IPS-18c (cell line): ENCODE data around the gene ST8SIA6.
A peak's percentile ranks its signal among the peaks of the same experiment; 100 is the strongest.
"Not testable (repeated sequence)": the region's sequence is repeated elsewhere in the genome, so short reads cannot be mapped to it uniquely, and the experiment has no call there.

ENCODE experiments used
- H3K4me3 ChIP-seq: 2 replicates; pipeline ENCODE4 v1.7.0; 2013; ENCODE audit warnings: low read depth, mild to moderate bottlenecking, low read length, moderate library complexity; ENCODE audit not compliant: insufficient read depth
- H3K9me3 ChIP-seq: one replicate; pipeline ENCODE4 v1.6.1; 2013; ENCODE audit warnings: mild to moderate bottlenecking, low read length, moderate library complexity; ENCODE audit not compliant: control insufficient read depth, insufficient read depth

ST8SIA6 gene

DNA sequence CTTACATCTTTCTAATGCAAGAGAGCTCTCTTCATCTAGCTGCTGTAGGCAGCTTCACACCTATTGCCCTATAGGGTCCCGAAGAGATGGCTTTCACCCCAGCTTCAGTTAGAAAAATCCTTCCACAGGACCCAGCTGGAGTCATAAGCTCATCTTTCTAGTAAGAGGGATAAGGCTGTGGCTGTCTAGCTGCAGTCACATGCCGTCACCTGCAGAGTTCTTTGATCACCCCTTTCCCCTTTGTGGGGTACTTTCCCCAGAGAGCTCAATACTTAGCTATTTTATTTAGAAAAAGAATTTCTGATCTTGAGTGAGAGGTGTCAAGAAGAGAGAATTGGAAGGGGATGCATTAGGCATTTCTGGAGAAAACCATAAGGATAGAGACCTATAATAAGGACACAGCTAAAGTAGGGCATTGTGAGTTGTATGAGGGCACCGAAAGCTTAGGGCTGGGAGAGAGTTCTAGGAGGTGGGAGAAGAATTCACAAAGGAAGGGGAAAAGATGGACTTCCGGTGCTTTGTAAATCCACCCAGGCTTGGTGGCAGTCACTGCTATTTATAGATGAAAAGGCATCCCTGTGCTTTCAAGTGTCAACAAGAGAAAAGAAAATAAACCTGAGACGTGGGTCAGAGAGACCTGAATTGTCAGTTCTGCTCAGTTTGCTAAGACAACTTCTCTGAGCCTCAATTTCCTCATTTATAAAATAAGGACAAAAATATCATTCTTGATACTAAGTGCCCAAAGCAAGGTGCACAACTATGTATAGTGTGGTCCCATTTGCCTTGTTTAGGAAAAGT lies 11.1 kb upstream of the ST8SIA6 start:
- H3K9me3 ChIP-seq, result peaks cover 6% of the 10 kb centered on the region

DNA sequence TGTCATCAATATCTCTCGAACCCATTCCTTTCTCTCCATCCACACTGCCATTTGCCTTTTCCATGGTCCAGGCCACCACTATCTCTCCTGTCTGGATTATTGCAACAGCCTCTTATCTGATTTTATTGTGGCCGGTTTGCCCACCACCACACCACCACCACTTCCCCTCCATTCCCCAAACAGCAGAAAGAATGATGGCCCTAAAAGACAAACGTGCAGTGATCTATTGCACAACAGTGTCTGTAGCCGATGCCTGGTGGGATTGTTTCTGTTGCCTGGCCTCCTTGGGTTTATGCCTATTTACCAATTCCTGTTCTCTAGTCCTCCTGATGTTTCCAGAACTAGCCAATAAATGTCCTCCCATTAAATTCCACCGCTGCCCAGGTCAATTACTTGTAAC lies 10.2 kb upstream of the ST8SIA6 start:
- Histone ChIP-seq H3K9me3 (peaks cover 6% of the 10 kb centered on the region), H3K4me3 (no peak overlapping the region; the same call in 1 of the 2 replicates)

More for the DNA sequence above, 11.1 kb upstream of the ST8SIA6 start:
- H3K4me3 ChIP-seq, result no peak overlapping the region

DNA sequence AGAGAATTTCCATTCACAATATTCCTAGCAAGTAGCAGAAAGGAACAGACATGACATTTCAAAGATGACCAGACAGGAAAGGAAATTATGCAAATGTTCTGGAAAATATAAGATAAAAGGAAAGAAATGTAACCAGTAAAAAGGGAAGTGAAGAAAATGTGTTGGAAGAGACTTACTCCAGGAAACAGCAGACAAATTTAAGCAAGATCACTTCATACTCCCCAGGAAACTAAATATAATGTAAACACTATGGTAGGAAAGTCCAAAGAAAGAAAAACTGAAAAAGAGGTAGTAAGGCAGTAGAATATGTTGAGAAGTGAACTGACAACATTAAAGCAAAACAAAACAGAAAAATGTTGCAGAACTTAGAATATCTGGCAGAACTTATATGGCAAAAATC lies 6.4 kb upstream of the ST8SIA6 start:
- Histone ChIP-seq H3K4me3 (no peak overlapping the region), H3K9me3 (peaks cover 6% of the 10 kb centered on the region)

GRCh38 chr10:17457083-17457482 lies 2.7 kb upstream of the ST8SIA6 start:
- H3K9me3 ChIP-seq, result no peaks in the 10 kb centered on the region
- H3K4me3 ChIP-seq, result no peak overlapping the region

DNA sequence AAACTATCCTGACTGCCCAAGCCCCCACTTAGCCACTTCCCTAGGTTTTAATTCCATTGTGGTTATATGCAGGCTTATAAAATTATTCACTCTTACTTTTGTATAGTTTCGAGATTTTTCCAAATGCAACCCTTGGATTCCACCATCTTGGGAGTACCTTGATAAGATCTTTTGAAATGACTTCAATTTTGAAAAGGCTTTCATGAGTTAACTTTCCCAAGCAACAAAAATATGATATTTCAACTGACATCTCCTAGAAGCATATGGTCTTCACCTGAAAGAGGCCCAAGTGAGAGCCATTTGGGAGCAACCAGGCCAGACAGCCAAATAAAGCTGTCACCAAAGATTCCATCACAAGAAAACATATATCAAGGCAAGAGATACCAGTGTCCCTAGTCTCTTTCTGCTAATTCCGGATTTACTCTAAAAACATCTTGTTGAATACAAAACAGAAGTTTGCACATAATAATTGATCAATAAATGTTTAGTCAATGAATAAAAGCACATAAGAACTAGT lies 1.7 kb upstream of the ST8SIA6 start:
- H3K9me3 ChIP-seq, result no peaks in the 10 kb centered on the region
- H3K4me3 ChIP-seq, result no peak overlapping the region

DNA sequence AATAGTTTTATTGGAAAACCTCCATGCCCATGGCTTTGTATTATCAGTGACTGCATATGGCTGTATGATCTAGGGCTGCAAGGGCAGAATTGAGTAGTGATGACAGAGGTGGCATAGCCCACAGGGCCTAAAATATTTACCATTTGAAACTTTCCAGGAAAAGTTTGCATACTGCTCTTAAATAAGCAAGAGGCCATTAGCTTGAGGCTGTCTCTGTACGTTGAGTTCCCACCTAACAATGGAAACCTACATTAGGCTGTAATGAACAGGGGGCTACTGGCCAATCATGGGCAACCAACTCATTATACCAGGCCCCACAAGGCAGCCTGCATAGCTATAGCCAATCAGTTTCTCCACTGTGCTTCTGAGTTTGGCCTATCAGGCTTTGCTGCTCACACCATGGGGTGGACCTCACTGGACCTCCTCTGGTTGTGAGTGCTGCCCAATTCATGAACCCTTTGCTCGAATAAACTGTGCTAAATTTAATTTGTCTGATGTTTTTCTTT lies 673 bp upstream of the ST8SIA6 start:
- H3K9me3 ChIP-seq, result peaks cover 3% of the 10 kb centered on the region
- H3K4me3 ChIP-seq, result peak overlapping the region; percentile 68; the same call in 1 of the 2 replicates

DNA sequence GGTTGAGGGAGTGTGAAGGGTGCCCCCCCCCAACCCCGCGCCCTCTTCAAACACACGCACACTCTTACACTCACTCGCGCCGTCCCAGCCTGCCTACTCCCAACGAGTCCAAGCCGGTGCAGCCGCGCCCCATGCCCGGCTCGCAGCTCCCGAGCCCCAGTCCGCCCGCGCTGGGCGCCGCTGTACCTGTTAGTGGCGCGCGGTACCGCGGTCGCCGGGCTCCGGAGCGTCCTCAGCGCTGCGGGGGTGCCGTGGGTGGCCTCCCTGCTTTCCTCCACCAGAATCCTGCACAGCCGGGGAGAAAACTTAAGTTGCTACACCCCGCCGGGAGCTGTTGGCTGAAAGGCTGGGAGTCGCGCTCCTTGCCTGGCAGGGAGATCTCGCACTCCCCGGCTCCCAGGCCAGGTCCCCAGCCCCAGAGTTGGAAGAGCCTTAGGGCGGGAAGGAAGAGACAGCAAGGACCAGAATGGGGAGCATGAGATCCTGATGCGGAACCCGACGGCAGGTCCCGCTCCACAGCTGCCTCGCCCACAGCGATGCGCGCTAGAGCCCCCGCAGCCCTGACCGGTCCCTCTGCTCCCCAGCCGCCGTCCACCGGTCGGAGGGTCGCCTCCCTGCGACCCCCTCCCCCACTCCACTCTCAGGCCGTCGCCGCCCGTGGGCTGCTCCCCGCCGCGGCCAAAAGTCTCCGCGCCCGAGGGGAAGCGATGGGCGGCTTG lies 863 bp downstream of the ST8SIA6 start:
- peak overlapping the region; percentile 68 for H3K4me3 ChIP-seq
- peaks cover 5% of the 10 kb centered on the region for H3K9me3 ChIP-seq

DNA sequence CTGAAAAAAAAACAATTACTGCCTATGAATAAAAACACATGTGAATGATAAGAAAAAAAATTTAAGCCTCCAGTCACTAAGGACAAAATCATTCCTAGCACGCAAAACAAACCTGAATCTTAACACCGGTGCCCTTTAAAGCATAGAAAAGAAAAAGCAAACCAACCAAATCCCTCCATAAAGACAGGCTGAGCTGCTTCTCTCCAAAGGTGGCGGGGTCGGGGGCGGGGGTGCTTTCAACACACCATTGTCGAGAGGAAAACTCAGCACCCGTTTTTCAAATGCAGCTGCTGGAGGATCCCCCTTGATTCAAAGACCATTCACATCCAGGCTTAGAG lies 1.4 kb downstream of the ST8SIA6 start:
- peak overlapping the region; percentile 68; the same call in 1 of the 2 replicates for H3K4me3 ChIP-seq
- peaks cover 5% of the 10 kb centered on the region for H3K9me3 ChIP-seq

- Histone ChIP-seq H3K4me3 (no peak overlapping the region), H3K9me3 (peaks cover 5% of the 10 kb centered on the region)
These were observed 2.1 kb downstream of the ST8SIA6 start for GRCh38 chr10:17452060-17452841.

DNA sequence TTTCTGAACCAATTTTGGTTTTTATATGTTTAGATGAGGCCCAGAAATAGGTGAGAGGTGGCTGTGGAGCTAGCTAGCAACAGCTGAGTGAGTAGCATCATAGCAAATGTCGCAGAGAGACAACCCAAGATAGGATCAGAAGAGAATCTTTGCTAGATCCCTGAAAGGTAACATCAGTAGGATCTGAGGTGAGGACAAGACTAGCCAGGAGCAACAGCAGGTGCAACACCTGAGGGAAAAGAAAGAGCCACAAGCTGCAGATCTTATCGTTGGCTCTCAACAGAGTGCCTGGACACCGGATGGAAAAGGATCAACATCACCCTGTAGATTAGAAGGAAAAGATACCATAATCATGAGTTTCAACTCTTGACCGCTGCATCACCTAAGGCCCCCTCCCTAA lies 4.4 kb downstream of the ST8SIA6 start:
- Histone ChIP-seq H3K4me3 (no peak overlapping the region), H3K9me3 (peaks cover 5% of the 10 kb centered on the region)

DNA sequence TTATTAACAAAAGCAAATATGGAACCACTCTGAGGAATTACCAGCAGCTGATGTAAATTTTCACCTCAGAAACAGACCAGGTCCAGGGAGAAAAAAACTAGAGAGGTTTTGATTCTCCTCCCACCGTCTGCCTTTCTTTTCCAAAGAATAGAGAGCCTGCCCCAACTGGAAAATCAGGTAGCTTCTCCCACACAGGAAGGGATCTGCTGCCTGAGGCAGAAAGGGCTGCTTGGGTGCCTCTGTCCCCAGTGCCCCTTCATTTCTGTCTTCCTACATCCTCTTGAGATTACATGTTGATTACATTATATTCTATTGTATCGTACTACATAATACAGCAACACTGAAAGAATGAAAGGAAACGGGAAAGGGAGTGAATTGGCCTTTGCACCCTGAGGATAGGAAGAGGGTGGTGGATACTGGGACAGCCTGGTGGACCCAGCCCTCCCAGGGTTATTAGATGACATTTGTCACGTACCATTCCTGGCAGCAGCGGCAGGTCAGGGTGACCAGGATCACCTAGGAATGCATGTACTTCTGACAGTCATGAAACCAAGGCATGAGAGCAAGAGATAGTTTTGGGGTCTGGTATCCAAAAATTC lies 8.9 kb downstream of the ST8SIA6 start:
- Histone ChIP-seq H3K9me3 (peaks cover 3% of the 10 kb centered on the region), H3K4me3 (no peak overlapping the region)

GRCh38 chr10:17444388-17444714 lies 10.0 kb downstream of the ST8SIA6 start:
- no peak overlapping the region for H3K4me3 ChIP-seq

DNA sequence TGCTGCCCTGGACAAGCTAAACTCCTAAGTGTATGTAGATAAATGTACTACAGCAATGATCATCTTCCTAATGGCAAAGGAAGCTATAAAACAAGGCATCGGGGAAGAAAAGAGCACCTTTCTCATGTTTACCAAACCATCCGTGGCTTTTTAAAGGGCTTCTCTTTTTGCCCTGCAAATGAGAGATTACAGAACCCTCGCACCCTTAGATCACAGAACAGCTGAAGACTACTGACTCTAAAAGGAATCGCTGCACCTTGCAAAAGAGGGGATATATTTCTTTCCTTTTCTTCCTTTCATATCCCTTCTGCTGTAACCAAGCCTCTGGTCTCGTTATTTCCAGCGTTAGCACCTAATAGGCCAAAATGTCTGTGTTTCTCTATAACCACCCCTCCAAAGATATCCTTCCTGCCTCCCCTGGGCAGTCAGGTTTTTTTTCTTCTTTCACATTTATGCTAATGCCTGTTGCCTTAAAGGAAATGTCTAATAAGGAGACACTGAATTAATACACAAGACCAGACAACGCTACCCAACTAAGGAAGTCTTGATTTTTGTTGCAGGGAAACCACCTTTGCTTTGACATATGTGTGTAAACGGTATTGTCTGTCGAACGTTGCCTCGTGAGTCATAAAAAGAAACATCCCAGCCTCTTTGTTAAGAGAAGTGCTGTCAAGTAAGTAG lies 10.5 kb downstream of the ST8SIA6 start:
- no peak overlapping the region for H3K4me3 ChIP-seq
- H3K9me3 ChIP-seq, result no peaks in the 10 kb centered on the region

More at GRCh38 chr10:17444388-17444714, 10.0 kb downstream of the ST8SIA6 start:
- no peaks in the 10 kb centered on the region for H3K9me3 ChIP-seq

DNA sequence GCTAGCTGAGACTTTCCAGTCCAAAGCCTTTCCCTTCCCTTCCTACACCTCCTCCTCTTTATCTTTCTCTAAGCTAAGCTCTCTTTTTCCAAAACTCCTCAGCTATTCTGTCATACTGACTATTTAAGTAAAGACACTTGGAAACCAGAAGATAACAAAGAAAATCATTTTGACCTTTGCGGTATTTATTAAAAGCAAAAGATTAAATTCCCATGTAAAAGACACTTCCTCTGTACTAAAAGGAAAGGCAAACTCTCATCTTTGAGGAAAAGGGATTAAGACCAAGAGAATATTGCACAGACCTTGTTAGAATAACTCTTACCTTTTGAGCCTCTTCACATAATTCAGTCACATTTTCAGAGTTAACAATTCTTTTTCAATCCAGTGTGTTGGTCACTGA lies 15.8 kb downstream of the ST8SIA6 start:
- no peak overlapping the region for H3K4me3 ChIP-seq

GRCh38 chr10:17436578-17436977 lies 17.8 kb downstream of the ST8SIA6 start:
- not testable (repeated sequence) for H3K9me3 ChIP-seq, H3K4me3 ChIP-seq

More for the DNA sequence above, 15.8 kb downstream of the ST8SIA6 start:
- H3K9me3 ChIP-seq, result peaks cover 3% of the 10 kb centered on the region

- H3K4me3 ChIP-seq, result no peak overlapping the region
- peaks cover 3% of the 10 kb centered on the region for H3K9me3 ChIP-seq
These were observed 18.4 kb downstream of the ST8SIA6 start for GRCh38 chr10:17435953-17436352.

DNA sequence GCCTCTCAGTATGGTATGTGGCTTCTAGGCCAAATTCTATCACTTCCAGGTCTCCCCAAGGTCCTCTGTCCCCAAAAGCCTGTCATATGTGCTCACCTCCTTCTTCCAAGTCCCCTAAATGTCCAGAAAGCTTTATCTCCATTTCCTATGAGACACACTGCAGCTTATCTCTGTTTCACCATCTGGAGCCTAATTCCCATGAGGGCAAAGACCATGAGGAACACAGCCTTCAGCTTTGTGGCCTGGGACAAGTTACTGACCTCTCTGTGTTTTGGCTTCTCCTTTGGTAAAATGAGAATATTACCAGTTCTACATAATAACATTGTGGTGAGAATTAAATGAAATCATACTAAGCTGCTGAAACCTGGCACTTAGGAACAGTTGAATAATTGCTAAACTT lies 19.2 kb downstream of the ST8SIA6 start:
- H3K9me3 ChIP-seq, result peaks cover 3% of the 10 kb centered on the region

More for the DNA sequence above, 19.2 kb downstream of the ST8SIA6 start:
- no peak overlapping the region for H3K4me3 ChIP-seq
